Measurements from ENCODE around the gene COL13A1. TPM values are rescaled to one million over a fixed set of nuclear protein-coding genes. Genes with fewer than 3 reads are reported as not detected.

Gene COL13A1
- total RNA-seq, 3 donors from 2014 or later: 0.66 to 0.80 (median 0.73) TPM

- TF ChIP-seq POLR2A (IDR thresholded peaks at IDR 0.05) (no peak), POLR2AphosphoS5 (IDR thresholded peaks at IDR 0.05) (no peak)
- TF ChIP-seq, protein P1, sequence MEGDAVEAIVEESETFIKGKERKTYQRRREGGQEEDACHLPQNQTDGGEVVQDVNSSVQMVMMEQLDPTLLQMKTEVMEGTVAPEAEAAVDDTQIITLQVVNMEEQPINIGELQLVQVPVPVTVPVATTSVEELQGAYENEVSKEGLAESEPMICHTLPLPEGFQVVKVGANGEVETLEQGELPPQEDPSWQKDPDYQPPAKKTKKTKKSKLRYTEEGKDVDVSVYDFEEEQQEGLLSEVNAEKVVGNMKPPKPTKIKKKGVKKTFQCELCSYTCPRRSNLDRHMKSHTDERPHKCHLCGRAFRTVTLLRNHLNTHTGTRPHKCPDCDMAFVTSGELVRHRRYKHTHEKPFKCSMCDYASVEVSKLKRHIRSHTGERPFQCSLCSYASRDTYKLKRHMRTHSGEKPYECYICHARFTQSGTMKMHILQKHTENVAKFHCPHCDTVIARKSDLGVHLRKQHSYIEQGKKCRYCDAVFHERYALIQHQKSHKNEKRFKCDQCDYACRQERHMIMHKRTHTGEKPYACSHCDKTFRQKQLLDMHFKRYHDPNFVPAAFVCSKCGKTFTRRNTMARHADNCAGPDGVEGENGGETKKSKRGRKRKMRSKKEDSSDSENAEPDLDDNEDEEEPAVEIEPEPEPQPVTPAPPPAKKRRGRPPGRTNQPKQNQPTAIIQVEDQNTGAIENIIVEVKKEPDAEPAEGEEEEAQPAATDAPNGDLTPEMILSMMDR (IDR thresholded peaks at IDR 0.05): no peak
- DNase-seq (ENCODE audit: low spot score in 2 of 2): no peak
- Histone ChIP-seq H3K4me3 (no peak overlapping the region), H3K4me1 (no peaks in the 10 kb centered on the region), H3K27ac (no peak overlapping the region), H3K27me3 (no peaks in the 10 kb centered on the region), H3K36me3 (no peaks in the 10 kb centered on the region), H3K9me3 (no peaks in the 10 kb centered on the region)
- intact Hi-C loops (cut with DNase I; ENCODE audit: low total_unique reads): no loop called here
These were observed 155.7 kb downstream of the COL13A1 start for GRCh38 chr10:69957241-69957885.

DNA sequence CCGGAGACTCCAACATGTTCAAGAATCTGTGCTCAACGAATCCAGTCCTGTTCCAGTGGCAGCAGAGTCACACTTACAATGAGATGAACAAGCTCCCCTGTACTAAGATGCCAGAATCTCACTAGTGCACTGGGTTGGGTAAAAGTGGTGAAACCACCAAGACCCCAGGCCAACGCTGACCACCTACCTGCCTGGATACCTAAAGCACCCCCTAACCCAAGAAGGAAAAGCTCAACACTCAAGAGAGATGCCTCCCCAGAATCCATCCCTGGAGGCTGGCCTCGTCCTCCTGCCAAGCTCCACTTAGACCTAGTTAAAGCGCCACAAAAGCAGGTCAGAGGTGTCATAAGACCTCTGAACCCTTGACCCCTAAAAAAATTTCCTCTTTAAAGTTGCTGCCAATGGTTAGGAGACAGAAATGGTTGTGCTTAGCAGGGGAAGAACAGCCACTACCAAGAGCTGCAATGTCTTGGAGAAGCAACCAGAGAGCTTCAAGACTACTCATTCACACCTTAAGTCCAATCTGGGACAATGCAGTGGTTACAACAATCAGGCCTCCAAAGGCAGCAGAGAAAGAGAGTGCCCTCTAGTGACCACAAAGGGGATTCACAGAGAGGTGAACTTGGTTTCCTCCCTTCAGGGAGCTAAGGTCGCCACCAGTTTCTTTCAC, 156.3 kb downstream of the COL13A1 start:
- no peak for TF ChIP-seq POLR2AphosphoS5 (IDR thresholded peaks at IDR 0.05)
- TF ChIP-seq, protein P1 (IDR thresholded peaks at IDR 0.05): peak in 2 of 3 donors; percentile 26 to 35

DNA sequence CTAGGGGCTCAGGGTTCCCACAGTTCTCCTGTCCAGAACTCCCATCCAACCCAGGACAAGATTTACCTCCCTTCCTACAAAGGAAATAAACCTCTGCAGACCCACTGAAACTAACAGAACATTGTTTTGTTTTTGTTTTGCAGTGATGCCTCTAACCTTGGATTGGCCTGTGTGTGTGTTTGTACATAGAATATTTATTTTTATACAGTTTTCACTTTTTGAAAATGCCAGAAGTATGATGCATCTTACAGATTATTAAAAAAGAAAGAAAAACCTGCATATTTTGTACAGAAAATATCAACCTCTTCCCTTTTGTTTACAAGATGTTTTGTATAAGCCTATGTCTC, 156.8 kb downstream of the COL13A1 start:
- intact Hi-C loops (cut with DNase I; ENCODE audit: low total_unique reads): no loop called here
- no peaks in the 10 kb centered on the region for H3K9me3 ChIP-seq
- no peak for TF ChIP-seq POLR2AphosphoS5 (IDR thresholded peaks at IDR 0.05)
- TF ChIP-seq, protein P1 (IDR thresholded peaks at IDR 0.05): peak in 1 of 3 donors; percentile 18
- no peak for TF ChIP-seq POLR2A (IDR thresholded peaks at IDR 0.05)
- no peaks in the 10 kb centered on the region for H3K36me3 ChIP-seq
- no peak overlapping the region for H3K4me3 ChIP-seq
- H3K27me3 ChIP-seq: no peaks in the 10 kb centered on the region
- no peak overlapping the region for H3K27ac ChIP-seq
- H3K4me1 ChIP-seq: no peaks in the 10 kb centered on the region
- DNase-seq (ENCODE audit: low spot score in 2 of 2): no peak

More for the DNA sequence above, 156.3 kb downstream of the COL13A1 start:
- Histone ChIP-seq H3K4me3 (no peak overlapping the region), H3K4me1 (no peaks in the 10 kb centered on the region), H3K27ac (no peak overlapping the region), H3K36me3 (no peaks in the 10 kb centered on the region), H3K9me3 (no peaks in the 10 kb centered on the region), H3K27me3 (no peaks in the 10 kb centered on the region)
- DNase-seq (ENCODE audit: low spot score in 2 of 2): no peak
- intact Hi-C loops (cut with DNase I; ENCODE audit: low total_unique reads): no loop called here

GRCh38 chr10:69959911-69960310, 158.2 kb downstream of the COL13A1 start:
- TF ChIP-seq, protein P1 (IDR thresholded peaks at IDR 0.05): no peak
- TF ChIP-seq POLR2AphosphoS5 (IDR thresholded peaks at IDR 0.05) (no peak), POLR2A (IDR thresholded peaks at IDR 0.05) (no peak)
- DNase-seq (ENCODE audit: low spot score in 2 of 2): no peak
- intact Hi-C loops (cut with DNase I; ENCODE audit: low total_unique reads): loop anchor here (10.0 kb wide), 1 partner anchor 625 kb away; no protein-coding TSS in a partner anchor

GRCh38 chr10:69960606-69960987, 158.9 kb downstream of the COL13A1 start:
- DNase-seq (ENCODE audit: low spot score in 2 of 2): no peak
- TF ChIP-seq POLR2A (IDR thresholded peaks at IDR 0.05) (no peak), POLR2AphosphoS5 (IDR thresholded peaks at IDR 0.05) (no peak)
- TF ChIP-seq, protein P1 (IDR thresholded peaks at IDR 0.05): no peak
- H3K4me1 ChIP-seq: no peaks in the 10 kb centered on the region
- intact Hi-C loops (cut with DNase I; ENCODE audit: low total_unique reads): loop anchor here (10.0 kb wide), 1 partner anchor 624 kb away; no protein-coding TSS in a partner anchor
- no peaks in the 10 kb centered on the region for H3K27me3 ChIP-seq
- H3K36me3 ChIP-seq: no peaks in the 10 kb centered on the region
- no peak overlapping the region for H3K27ac ChIP-seq
- no peaks in the 10 kb centered on the region for H3K9me3 ChIP-seq
- H3K4me3 ChIP-seq: no peak overlapping the region

More at GRCh38 chr10:69959911-69960310, 158.2 kb downstream of the COL13A1 start:
- Histone ChIP-seq H3K4me3 (no peak overlapping the region), H3K36me3 (no peaks in the 10 kb centered on the region), H3K27me3 (no peaks in the 10 kb centered on the region), H3K4me1 (no peaks in the 10 kb centered on the region), H3K27ac (no peak overlapping the region), H3K9me3 (no peaks in the 10 kb centered on the region)

Measured in breast epithelium (tissue), 4 donors.